Esophagus squamous epithelium (tissue), 5 donors: ENCODE measurements around the gene OCA2. TPM values are rescaled to one million over a fixed set of nuclear protein-coding genes. Genes with fewer than 3 reads are reported as not detected.

ENCODE experiments used
- DNase-seq: peaks from one replicate; lab custom pipeline; 2025; lab: John Stamatoyannopoulos, UW
- H3K27ac ChIP-seq, 4 donors: fragments of 200-600 bp; sonication (generic); one replicate each; pipeline ENCODE4 v1.5.1; 2016 to 2019; ENCODE audit warnings: mild to moderate bottlenecking in 1 of 4
- H3K27me3 ChIP-seq, 4 donors: fragments of 200-600 bp; sonication (generic); 1 replicate in 3 of 4; 2 replicates in 1 of 4; pipeline versions ENCODE4 v1.5.1 to v1.6.0; 2017 to 2021; ENCODE audit warnings: antibody characterized with exemption in 1 of 4
- H3K36me3 ChIP-seq, 3 donors: fragments of 200-600 bp; sonication (generic); one replicate each; pipeline ENCODE4 v1.5.1; 2016 to 2019
- H3K4me1 ChIP-seq, 3 donors: fragments of 200-600 bp; sonication (generic); one replicate each; pipeline ENCODE4 v1.5.1; 2017 to 2019
- H3K4me3 ChIP-seq, 4 donors: fragments of 200-600 bp; sonication (generic); 1 replicate in 3 of 4; 2 replicates in 1 of 4; pipeline ENCODE4 v1.5.1; 2016 to 2019; ENCODE audit warnings: mild to moderate bottlenecking in 2 of 4, moderate library complexity in 1 of 4
- H3K9me3 ChIP-seq, 3 donors: fragments of 200-600 bp; sonication (generic); one replicate each; pipeline ENCODE4 v1.5.1; 2016 to 2019
- POLR2A ChIP-seq, 4 donors: fragments of 450-650 bp; IDR thresholded peaks; one replicate each; pipeline ENCODE4 v1.6.1; 2017; ENCODE audit warnings: antibody characterized with exemption in 4 of 4, mild to moderate bottlenecking in 4 of 4, moderate library complexity in 3 of 4
- WGBS, 2 donors: methylation state at CpG; one replicate each; pipeline ENCODE4 v1.1.5; 2018; 5-methylcytosine and 5-hydroxymethylcytosine counted together
- intact Hi-C: fragments of 100-400 bp; cut with DNase I; formaldehyde crosslinking; loops from one replicate; pipeline ENCODE4 v1.15.0; 2022
- total RNA-seq, 4 donors: library from RNA; depleted of rRNA; stranded (reverse); fragments of >200 nt; gene quantifications; one replicate each; pipeline ENCODE4 v1.1.0, GENCODE V29; 2016
- TF ChIP-seq, protein P1 (sequence below), 6 experiments: fragments of 450-650 bp in 4 of 6; fragments of 200-600 bp in 2 of 6; sonication (generic) in 2 of 6; IDR thresholded peaks; one replicate each; pipeline ENCODE4 v1.5.1; 2016 to 2019; ENCODE audit warnings: antibody characterized with exemption in 6 of 6, mild to moderate bottlenecking in 4 of 6, moderate library complexity in 4 of 6
- donor health status: DM: yes; HTN: yes; CAD: no.

The OCA2 gene
- total RNA-seq, 4 donors from 2014 or later = 1.7 to 5.5 (median 4.6) TPM

DNA sequence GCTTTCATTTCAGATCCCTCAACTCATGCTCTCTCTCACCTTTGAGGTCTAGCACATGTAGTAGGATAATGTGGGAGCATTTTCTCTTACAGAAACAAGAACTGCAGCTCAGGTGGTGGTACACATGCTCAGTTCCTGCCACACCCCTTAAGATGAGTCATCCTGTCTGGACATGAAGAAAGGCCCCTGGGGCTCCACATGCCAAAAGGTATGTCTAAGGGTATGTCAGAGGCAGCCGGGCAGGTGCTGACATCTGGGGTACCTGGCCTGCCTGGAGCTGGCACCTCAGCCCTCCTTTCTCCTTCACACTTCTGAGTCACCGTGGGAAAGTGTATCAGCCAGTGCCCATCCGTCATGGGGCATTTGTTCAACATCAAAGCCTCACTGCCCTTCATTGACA, 209.9 kb downstream of the OCA2 start:
- WGBS, 2 donors = 62 to 66% methylated on average over 2 of the region's 3 CpGs
- no peaks in the 10 kb centered on the region for H3K36me3 ChIP-seq
- H3K4me1 ChIP-seq = peaks cover 0 to 15% (median 0%) of the 10 kb centered on the region in 3 donors
- H3K9me3 ChIP-seq = peaks cover 0 to 45% (median 19%) of the 10 kb centered on the region in 3 donors
- intact Hi-C loops = no loop called here
- no peak overlapping the region for H3K27ac ChIP-seq
- no peaks in the 10 kb centered on the region for H3K27me3 ChIP-seq
- TF ChIP-seq POLR2A (IDR thresholded peaks at IDR 0.05) = no peak
- TF ChIP-seq, protein P1, sequence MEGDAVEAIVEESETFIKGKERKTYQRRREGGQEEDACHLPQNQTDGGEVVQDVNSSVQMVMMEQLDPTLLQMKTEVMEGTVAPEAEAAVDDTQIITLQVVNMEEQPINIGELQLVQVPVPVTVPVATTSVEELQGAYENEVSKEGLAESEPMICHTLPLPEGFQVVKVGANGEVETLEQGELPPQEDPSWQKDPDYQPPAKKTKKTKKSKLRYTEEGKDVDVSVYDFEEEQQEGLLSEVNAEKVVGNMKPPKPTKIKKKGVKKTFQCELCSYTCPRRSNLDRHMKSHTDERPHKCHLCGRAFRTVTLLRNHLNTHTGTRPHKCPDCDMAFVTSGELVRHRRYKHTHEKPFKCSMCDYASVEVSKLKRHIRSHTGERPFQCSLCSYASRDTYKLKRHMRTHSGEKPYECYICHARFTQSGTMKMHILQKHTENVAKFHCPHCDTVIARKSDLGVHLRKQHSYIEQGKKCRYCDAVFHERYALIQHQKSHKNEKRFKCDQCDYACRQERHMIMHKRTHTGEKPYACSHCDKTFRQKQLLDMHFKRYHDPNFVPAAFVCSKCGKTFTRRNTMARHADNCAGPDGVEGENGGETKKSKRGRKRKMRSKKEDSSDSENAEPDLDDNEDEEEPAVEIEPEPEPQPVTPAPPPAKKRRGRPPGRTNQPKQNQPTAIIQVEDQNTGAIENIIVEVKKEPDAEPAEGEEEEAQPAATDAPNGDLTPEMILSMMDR (IDR thresholded peaks at IDR 0.05) = no peak
- DNase-seq = no peak
- H3K4me3 ChIP-seq = no peak overlapping the region

DNA sequence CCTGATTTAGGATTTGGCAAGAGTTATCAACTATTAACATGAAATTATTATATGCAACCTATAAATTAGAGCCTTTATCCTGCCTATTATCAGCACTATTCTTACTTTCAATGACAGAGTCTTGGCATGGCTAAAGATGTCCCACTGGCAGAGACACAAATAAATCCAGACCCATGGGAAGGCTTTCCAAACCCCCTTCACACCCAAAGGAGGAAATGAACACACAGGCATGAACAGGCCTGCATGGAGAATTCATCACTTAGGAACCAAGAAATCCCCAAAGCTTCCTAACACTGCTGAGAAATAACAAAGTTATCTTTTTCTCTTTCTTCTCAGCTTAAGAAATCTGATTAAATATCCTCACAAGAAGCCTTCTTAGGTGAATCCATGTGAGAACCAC, 213.9 kb downstream of the OCA2 start:
- Histone ChIP-seq H3K27ac (peak overlapping the region in 3 of 4 donors; percentile 4 to 46 (median 39)), H3K4me3 (no peak overlapping the region), H3K36me3 (no peaks in the 10 kb centered on the region), H3K27me3 (no peaks in the 10 kb centered on the region), H3K4me1 (peaks cover 0 to 18% (median 0%) of the 10 kb centered on the region in 3 donors), H3K9me3 (peaks cover 0 to 29% (median 10%) of the 10 kb centered on the region in 3 donors)
- intact Hi-C loops = no loop called here
- no peak for DNase-seq
- TF ChIP-seq, protein P1 (IDR thresholded peaks at IDR 0.05) = no peak
- TF ChIP-seq POLR2A (IDR thresholded peaks at IDR 0.05) = no peak

DNA sequence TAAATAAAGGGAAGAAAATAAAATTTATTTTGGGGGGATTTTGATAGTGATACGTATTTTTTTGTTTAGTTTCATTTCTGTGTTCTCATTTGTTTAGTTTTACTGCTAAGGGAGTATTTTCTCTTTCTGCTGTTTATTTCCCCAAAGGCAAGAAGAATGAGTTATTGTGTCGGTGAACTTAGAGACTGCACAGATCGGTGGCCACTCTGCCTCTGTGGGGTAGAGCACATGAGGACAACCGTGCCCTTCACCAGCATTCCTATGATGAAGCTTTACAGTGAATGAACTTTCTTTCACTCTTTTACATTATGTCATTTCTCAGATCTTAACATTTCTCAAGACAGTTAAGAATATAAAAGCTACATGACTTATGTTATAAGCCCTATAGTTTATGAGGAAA, 214.4 kb downstream of the OCA2 start:
- Histone ChIP-seq H3K27me3 (no peaks in the 10 kb centered on the region), H3K36me3 (no peaks in the 10 kb centered on the region), H3K4me1 (peaks cover 0 to 18% (median 0%) of the 10 kb centered on the region in 3 donors), H3K9me3 (peaks cover 0 to 32% (median 14%) of the 10 kb centered on the region in 3 donors), H3K4me3 (no peak overlapping the region), H3K27ac (peak overlapping the region in 3 of 4 donors; percentile 4 to 46 (median 39))
- no peak for DNase-seq
- intact Hi-C loops = no loop called here
- TF ChIP-seq POLR2A (IDR thresholded peaks at IDR 0.05) = no peak
- TF ChIP-seq, protein P1 (IDR thresholded peaks at IDR 0.05) = no peak
- 22 to 35% methylated on average over 4 of the region's 4 CpGs for WGBS, 2 donors

DNA sequence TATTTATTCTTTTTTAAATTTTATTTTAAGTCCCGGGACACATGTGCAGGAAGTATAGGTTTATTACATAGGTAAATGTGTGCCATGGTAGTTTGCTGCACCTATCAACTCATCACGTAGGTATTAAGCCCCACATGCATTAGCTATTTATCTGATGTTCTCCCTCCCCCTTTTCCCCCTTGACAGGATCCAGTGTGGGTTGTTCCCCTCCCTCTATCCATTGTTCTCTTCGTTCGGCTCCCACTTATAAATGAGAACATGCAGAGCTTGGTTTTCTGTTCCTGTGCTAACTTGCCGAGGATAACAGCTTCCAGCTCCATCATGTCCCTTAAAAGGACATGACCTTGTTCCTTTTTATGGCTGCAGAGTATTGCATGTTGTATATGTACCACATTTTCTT, 220.3 kb downstream of the OCA2 start:
- Histone ChIP-seq H3K27me3 (no peaks in the 10 kb centered on the region), H3K36me3 (no peaks in the 10 kb centered on the region), H3K4me1 (peaks cover 0 to 11% (median 0%) of the 10 kb centered on the region in 3 donors), H3K9me3 (peaks cover 0 to 14% (median 5%) of the 10 kb centered on the region in 3 donors), H3K27ac (no peak overlapping the region), H3K4me3 (no peak overlapping the region)
- intact Hi-C loops = no loop called here
- DNase-seq = no peak
- TF ChIP-seq, protein P1 (IDR thresholded peaks at IDR 0.05) = no peak
- no peak for TF ChIP-seq POLR2A (IDR thresholded peaks at IDR 0.05)
- 35 to 56% methylated on average over 5 of the region's 5 CpGs for WGBS, 2 donors

DNA sequence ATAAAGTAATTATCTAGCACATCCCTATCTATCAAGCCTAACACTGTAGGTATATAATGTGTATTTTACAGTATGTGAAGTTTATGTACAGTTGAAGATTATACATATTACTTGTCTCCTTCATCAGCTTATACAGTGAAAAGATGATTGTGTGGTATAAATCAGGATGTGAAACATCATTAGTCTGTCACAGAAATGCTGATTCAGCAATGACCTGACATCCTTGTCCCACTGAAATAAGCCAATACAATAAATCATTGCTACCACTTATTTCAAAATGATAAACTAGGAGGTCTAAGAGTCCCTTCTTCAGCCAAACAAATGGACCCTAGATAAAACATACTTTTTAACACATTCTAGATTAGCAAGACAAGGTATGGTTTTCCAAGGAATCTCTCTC, 225.3 kb downstream of the OCA2 start:
- H3K4me1 ChIP-seq = peaks cover 0 to 29% (median 0%) of the 10 kb centered on the region in 3 donors
- H3K36me3 ChIP-seq = no peaks in the 10 kb centered on the region
- H3K4me3 ChIP-seq = no peak overlapping the region
- TF ChIP-seq POLR2A (IDR thresholded peaks at IDR 0.05) = no peak
- TF ChIP-seq, protein P1 (IDR thresholded peaks at IDR 0.05) = no peak
- DNase-seq = no peak
- H3K27me3 ChIP-seq = no peaks in the 10 kb centered on the region
- intact Hi-C loops = no loop called here
- no peak overlapping the region for H3K27ac ChIP-seq
- no peaks in the 10 kb centered on the region for H3K9me3 ChIP-seq
